Stimulated activated naive CD8-positive, alpha-beta T cell treated with anti-CD3 and anti-CD28 coated beads, Interleukin-15, Interleukin-2, amounts not matched to agents 100 ng/mL and 50 ng/mL, for 24 hours (primary cell): ENCODE measurements around the gene AHNAK.
A peak's percentile ranks its signal among the peaks of the same experiment; 100 is the strongest.
"Not testable (repeated sequence)": the region's sequence is repeated elsewhere in the genome, so short reads cannot be mapped to it uniquely, and the experiment has no call there.

ENCODE experiments used
- H3K27ac Mint-ChIP-seq: one replicate; pipeline ENCODE4 v1.8.0; 2021; ENCODE audit warnings: mild to moderate bottlenecking, mixed read lengths
- H3K27me3 Mint-ChIP-seq: one replicate; pipeline ENCODE4 v1.8.0; 2021; ENCODE audit warnings: mixed read lengths
- H3K36me3 Mint-ChIP-seq: one replicate; pipeline ENCODE4 v1.8.0; 2021; ENCODE audit warnings: low read depth, mixed read lengths
- H3K4me1 Mint-ChIP-seq: one replicate; pipeline ENCODE4 v1.8.0; 2021; ENCODE audit warnings: low read depth, mixed read lengths
- H3K4me3 Mint-ChIP-seq: one replicate; pipeline ENCODE4 v1.8.0; 2021; ENCODE audit warnings: mild to moderate bottlenecking, mixed read lengths
- H3K9me3 Mint-ChIP-seq: one replicate; pipeline ENCODE4 v1.8.0; 2021; ENCODE audit warnings: mixed read lengths

The AHNAK gene

GRCh38 chr11:62546244-62546928 is at the start of gene AHNAK:
AHNAK (minus strand) TSS chr11:62546806; CDS start chr11:62536098, 10,708 bp downstream.
- no peaks in the 10 kb centered on the region for H3K36me3 Mint-ChIP-seq
- no peaks in the 10 kb centered on the region for H3K27me3 Mint-ChIP-seq
- no peaks in the 10 kb centered on the region for H3K9me3 Mint-ChIP-seq
- peak within 1 kb of the TSS; percentile 75 for H3K27ac Mint-ChIP-seq
- peak within 1 kb of the TSS; percentile 84 for H3K4me3 Mint-ChIP-seq
- H3K4me1 Mint-ChIP-seq, result peaks cover 81% of the 10 kb centered on the region

- Mint-ChIP-seq H3K4me3 (no peak overlapping the region), H3K36me3 (peaks cover 82% of the 10 kb centered on the region), H3K4me1 (peaks cover 72% of the 10 kb centered on the region), H3K27me3 (no peaks in the 10 kb centered on the region), H3K9me3 (no peaks in the 10 kb centered on the region), H3K27ac (peak overlapping the region; percentile 21)
Measured at GRCh38 chr11:62595124-62595523, 48.5 kb upstream of the AHNAK start.

GRCh38 chr11:62593434-62594044 is 46.9 kb upstream of the AHNAK start:
- Mint-ChIP-seq H3K27me3 (no peaks in the 10 kb centered on the region), H3K27ac (peak overlapping the region; percentile 82), H3K36me3 (peaks cover 67% of the 10 kb centered on the region), H3K4me3 (peak overlapping the region; percentile 57), H3K4me1 (peaks cover 68% of the 10 kb centered on the region), H3K9me3 (no peaks in the 10 kb centered on the region)

GRCh38 chr11:62592989-62593421 is 46.4 kb upstream of the AHNAK start:
- Mint-ChIP-seq H3K27ac (peak overlapping the region; percentile 82), H3K4me3 (peak overlapping the region; percentile 96), H3K36me3 (peaks cover 64% of the 10 kb centered on the region), H3K9me3 (no peaks in the 10 kb centered on the region), H3K27me3 (no peaks in the 10 kb centered on the region), H3K4me1 (peaks cover 62% of the 10 kb centered on the region)

GRCh38 chr11:62592146-62592815 is 45.7 kb upstream of the AHNAK start:
- peaks cover 58% of the 10 kb centered on the region for H3K4me1 Mint-ChIP-seq
- H3K27me3 Mint-ChIP-seq, result no peaks in the 10 kb centered on the region
- peaks cover 64% of the 10 kb centered on the region for H3K36me3 Mint-ChIP-seq
- no peaks in the 10 kb centered on the region for H3K9me3 Mint-ChIP-seq
- H3K27ac Mint-ChIP-seq, result peak overlapping the region; percentile 98
- peak overlapping the region; percentile 96 for H3K4me3 Mint-ChIP-seq

GRCh38 chr11:62591448-62592145 is 45.0 kb upstream of the AHNAK start, which contains the start of gene TUT1:
TUT1 (minus strand) TSS chr11:62591523; CDS start chr11:62591485, 38 bp downstream.
- Mint-ChIP-seq H3K27ac (peak within 1 kb of the TSS; percentile 98), H3K4me1 (peaks cover 56% of the 10 kb centered on the region), H3K27me3 (no peaks in the 10 kb centered on the region), H3K9me3 (no peaks in the 10 kb centered on the region), H3K36me3 (peaks cover 57% of the 10 kb centered on the region), H3K4me3 (peak within 1 kb of the TSS; percentile 96)

- peaks cover 51% of the 10 kb centered on the region for H3K4me1 Mint-ChIP-seq
- H3K9me3 Mint-ChIP-seq, result no peaks in the 10 kb centered on the region
- peaks cover 43% of the 10 kb centered on the region for H3K36me3 Mint-ChIP-seq
- no peak overlapping the region for H3K27ac Mint-ChIP-seq
- peak overlapping the region; percentile 96 for H3K4me3 Mint-ChIP-seq
- H3K27me3 Mint-ChIP-seq, result no peaks in the 10 kb centered on the region
Measured at GRCh38 chr11:62588966-62589637, 42.5 kb upstream of the AHNAK start.

GRCh38 chr11:62585356-62585755 is 38.8 kb upstream of the AHNAK start:
- H3K9me3 Mint-ChIP-seq, H3K27me3 Mint-ChIP-seq, H3K27ac Mint-ChIP-seq, H3K4me3 Mint-ChIP-seq: not testable (repeated sequence)
- H3K4me1 Mint-ChIP-seq, result peaks cover 17% of the 10 kb centered on the region
- H3K36me3 Mint-ChIP-seq, result peaks cover 47% of the 10 kb centered on the region

- not testable (repeated sequence) for H3K9me3 Mint-ChIP-seq, H3K4me3 Mint-ChIP-seq, H3K27me3 Mint-ChIP-seq, H3K4me1 Mint-ChIP-seq, H3K27ac Mint-ChIP-seq
- H3K36me3 Mint-ChIP-seq, result peaks cover 51% of the 10 kb centered on the region
Measured at GRCh38 chr11:62581735-62582134, 35.1 kb upstream of the AHNAK start.

- Mint-ChIP-seq H3K27me3 (no peaks in the 10 kb centered on the region), H3K4me3 (no peak overlapping the region), H3K9me3 (no peaks in the 10 kb centered on the region), H3K27ac (no peak overlapping the region), H3K4me1 (peaks cover 1% of the 10 kb centered on the region), H3K36me3 (peaks cover 52% of the 10 kb centered on the region)
Measured at GRCh38 chr11:62580959-62581715, 34.5 kb upstream of the AHNAK start.

- Mint-ChIP-seq H3K9me3 (no peaks in the 10 kb centered on the region), H3K4me1 (peaks cover 11% of the 10 kb centered on the region), H3K27ac (no peak overlapping the region), H3K4me3 (no peak overlapping the region), H3K27me3 (no peaks in the 10 kb centered on the region), H3K36me3 (peaks cover 60% of the 10 kb centered on the region)
Measured at GRCh38 chr11:62579252-62579651, 32.6 kb upstream of the AHNAK start.

GRCh38 chr11:62578541-62578940 is 31.9 kb upstream of the AHNAK start:
- Mint-ChIP-seq H3K27ac (no peak overlapping the region), H3K27me3 (no peaks in the 10 kb centered on the region), H3K4me3 (no peak overlapping the region), H3K36me3 (peaks cover 61% of the 10 kb centered on the region), H3K9me3 (no peaks in the 10 kb centered on the region), H3K4me1 (peaks cover 11% of the 10 kb centered on the region)

GRCh38 chr11:62577046-62577714 is 30.6 kb upstream of the AHNAK start:
- Mint-ChIP-seq H3K27ac (no peak overlapping the region), H3K4me1 (peaks cover 21% of the 10 kb centered on the region), H3K4me3 (no peak overlapping the region), H3K36me3 (peaks cover 63% of the 10 kb centered on the region), H3K9me3 (no peaks in the 10 kb centered on the region), H3K27me3 (no peaks in the 10 kb centered on the region)
